Parathyroid adenoma (tissue), 2 donors: ENCODE data around the gene DMRT3.

Experiments
- H2AFZ ChIP-seq: fragments of 300-600 bp; sonication (generic); one replicate; pipeline ENCODE4 v1.7.0; 2017; ENCODE audit warnings: antibody characterized with exemption, mild to moderate bottlenecking
- H3K27ac ChIP-seq: fragments of 300-600 bp; sonication (generic); one replicate; pipeline ENCODE4 v1.7.0; 2017
- H3K27me3 ChIP-seq: fragments of 300-600 bp; sonication (generic); one replicate; pipeline ENCODE4 v1.7.0; 2017; ENCODE audit warnings: low read length; ENCODE audit not compliant: control insufficient read depth, insufficient read depth
- H3K36me3 ChIP-seq: fragments of 300-600 bp; sonication (generic); one replicate; pipeline ENCODE4 v1.7.0; 2017; ENCODE audit warnings: low read length; ENCODE audit not compliant: control insufficient read depth, insufficient read depth
- H3K4me1 ChIP-seq: fragments of 300-600 bp; sonication (generic); one replicate; pipeline ENCODE4 v1.7.0; 2017; ENCODE audit warnings: control low read depth
- H3K4me2 ChIP-seq: fragments of 300-600 bp; sonication (generic); one replicate; pipeline ENCODE4 v1.7.0; 2017; ENCODE audit warnings: low read length
- H3K4me3 ChIP-seq: fragments of 300-600 bp; sonication (generic); one replicate; pipeline ENCODE4 v1.7.0; 2017; ENCODE audit warnings: low read depth, low read length
- H3K79me2 ChIP-seq: fragments of 300-600 bp; sonication (generic); one replicate; pipeline ENCODE4 v1.7.0; 2017; ENCODE audit warnings: control low read depth
- H3K9ac ChIP-seq: fragments of 300-600 bp; sonication (generic); one replicate; pipeline ENCODE4 v1.7.0; 2017; ENCODE audit warnings: mild to moderate bottlenecking
- H3K9me3 ChIP-seq: fragments of 300-600 bp; sonication (generic); one replicate; pipeline ENCODE4 v1.7.0; 2017; ENCODE audit warnings: low read length; ENCODE audit not compliant: control insufficient read depth
- CTCF ChIP-seq: fragments of 300-600 bp; sonication (generic); IDR thresholded peaks from one replicate; pipeline ENCODE4 v1.7.0; 2017; ENCODE audit warnings: antibody characterized with exemption, mild to moderate bottlenecking
- donor health status: primary hyperparathyroidism.

DMRT3 gene

GRCh38 chr9:1028501-1029190 is 52.2 kb downstream of the DMRT3 start:
- H3K4me3 ChIP-seq, result no peak overlapping the region
- no peak for TF ChIP-seq CTCF
- no peaks in the 10 kb centered on the region for H3K79me2 ChIP-seq
- H3K4me2 ChIP-seq, result no peak overlapping the region
- H2AFZ ChIP-seq, result no peak overlapping the region
- H3K36me3 ChIP-seq, result no peaks in the 10 kb centered on the region
- H3K9me3 ChIP-seq, result no peaks in the 10 kb centered on the region
- no peaks in the 10 kb centered on the region for H3K4me1 ChIP-seq
- no peak overlapping the region for H3K9ac ChIP-seq
- H3K27ac ChIP-seq, result no peak overlapping the region
- H3K27me3 ChIP-seq, result no peaks in the 10 kb centered on the region

GRCh38 chr9:1031951-1032601 is 55.6 kb downstream of the DMRT3 start:
- TF ChIP-seq CTCF, result no peak
- Histone ChIP-seq H3K27ac (no peak overlapping the region), H3K9ac (no peak overlapping the region)

GRCh38 chr9:1034271-1034670 is 57.8 kb downstream of the DMRT3 start:
- Histone ChIP-seq H3K9ac (no peak overlapping the region), H3K79me2 (no peaks in the 10 kb centered on the region), H3K36me3 (no peaks in the 10 kb centered on the region), H3K27me3 (no peaks in the 10 kb centered on the region), H3K4me1 (no peaks in the 10 kb centered on the region), H3K27ac (no peak overlapping the region), H3K4me3 (no peak overlapping the region), H3K4me2 (no peak overlapping the region), H2AFZ (no peak overlapping the region), H3K9me3 (no peaks in the 10 kb centered on the region)
- TF ChIP-seq CTCF, result no peak

More at GRCh38 chr9:1031951-1032601, 55.6 kb downstream of the DMRT3 start:
- H3K4me1 ChIP-seq, result no peaks in the 10 kb centered on the region
- no peaks in the 10 kb centered on the region for H3K27me3 ChIP-seq
- no peaks in the 10 kb centered on the region for H3K36me3 ChIP-seq
- H3K9me3 ChIP-seq, result no peaks in the 10 kb centered on the region
- H3K4me2 ChIP-seq, result no peak overlapping the region
- H2AFZ ChIP-seq, result no peak overlapping the region
- no peak overlapping the region for H3K4me3 ChIP-seq
- H3K79me2 ChIP-seq, result no peaks in the 10 kb centered on the region

- H3K36me3 ChIP-seq, result no peaks in the 10 kb centered on the region
- H3K27ac ChIP-seq, result no peak overlapping the region
- H3K4me1 ChIP-seq, result no peaks in the 10 kb centered on the region
- no peaks in the 10 kb centered on the region for H3K9me3 ChIP-seq
- no peak for TF ChIP-seq CTCF
- no peaks in the 10 kb centered on the region for H3K27me3 ChIP-seq
- H3K9ac ChIP-seq, result no peak overlapping the region
- no peaks in the 10 kb centered on the region for H3K79me2 ChIP-seq
- H2AFZ ChIP-seq, result no peak overlapping the region
- H3K4me3 ChIP-seq, result no peak overlapping the region
- H3K4me2 ChIP-seq, result no peak overlapping the region
These were observed 63.1 kb downstream of the DMRT3 start for GRCh38 chr9:1039589-1039988.
